GM12878 (cell line): Measurements from ENCODE around the gene OR5AK2. TPM values are rescaled to one million over a fixed set of nuclear protein-coding genes. Genes with fewer than 3 reads are reported as not detected.

ENCODE experiments used
- polyA plus RNA-seq, 11 experiments: library from polyadenylated mRNA; depleted of rRNA in 4 of 11; unstranded in 6 of 11; stranded (reverse) in 5 of 11; fragments of >200 nt; fragmentation: Nextera tagmentation in 4 of 11; fragmentation: Illumina TruSeq in 1 of 11; extraction: Ambion mirVana in 4 of 11; extraction: Trizol in 1 of 11; gene quantifications; 1 replicate in 1 of 11; 2 replicates in 10 of 11; pipeline versions ENCODE4 v1.2.1 to v1.2.3, GENCODE V29; 2011 to 2016; ENCODE audit warnings: inconsistent platforms in 2 of 11, missing spikeins in 2 of 11, low read depth in 1 of 11
- total RNA-seq, 4 experiments: library from RNA; depleted of rRNA in 3 of 4; stranded (reverse); fragments of >200 nt in 3 of 4; fragmentation: Illumina TruSeq in 1 of 4; extraction: Trizol in 1 of 4; gene quantifications; 2 replicates each; pipeline versions ENCODE4 v1.2.1 to v1.2.3, GENCODE V29; 2013 to 2021

OR5AK2 gene
- total and polyA plus RNA-seq, 10 of the 15 experiments (the other 5 are each of a cell fraction or from before 2014, with no cell fraction given): not detected

Other genes starting within 250 kb of the OR5AK2 start
- not detected in 2 replicates for gene OR9G4, start 240.2 kb upstream of the OR5AK2 start, total RNA-seq (2014; rRNA removed)
- not detected in 2 replicates for gene OR9G4, start 240.2 kb upstream of the OR5AK2 start, total RNA-seq (2014; rRNA removed; fragmentation: Illumina TruSeq; extraction: Trizol)
- not detected in 2 replicates for gene OR9G4, start 240.2 kb upstream of the OR5AK2 start, total RNA-seq (2021)
- not detected in 2 replicates for gene OR9G4, start 240.2 kb upstream of the OR5AK2 start, polyA plus RNA-seq (2011; rRNA removed)
- not detected in 2 replicates for gene OR9G4, start 240.2 kb upstream of the OR5AK2 start, polyA plus RNA-seq (2014; fragmentation: Illumina TruSeq; extraction: Trizol)
- not detected for gene OR9G4, start 240.2 kb upstream of the OR5AK2 start, polyA plus RNA-seq (2014; fragmentation: Nextera tagmentation; extraction: Ambion mirVana)
- gene OR9G4, start 240.2 kb upstream of the OR5AK2 start, polyA plus RNA-seq (2014; rRNA removed): not detected in 2 replicates
- not detected for gene OR9G4, start 240.2 kb upstream of the OR5AK2 start, polyA plus RNA-seq (2016; fragmentation: Nextera tagmentation; extraction: Ambion mirVana)
- gene LRRC55, start 193.0 kb downstream of the OR5AK2 start, total RNA-seq (2014; rRNA removed): not detected in 2 replicates
- not detected in 2 replicates for gene LRRC55, start 193.0 kb downstream of the OR5AK2 start, total RNA-seq (2014; rRNA removed; fragmentation: Illumina TruSeq; extraction: Trizol)
- gene LRRC55, start 193.0 kb downstream of the OR5AK2 start, total RNA-seq (2021): not detected in 2 replicates
- 0.04 TPM in 2 replicates for gene LRRC55, start 193.0 kb downstream of the OR5AK2 start, polyA plus RNA-seq (2011; rRNA removed)
- gene LRRC55, start 193.0 kb downstream of the OR5AK2 start, polyA plus RNA-seq (2014; fragmentation: Illumina TruSeq; extraction: Trizol): 0.01 TPM in 1 of 2 replicates, not detected in the other
- gene LRRC55, start 193.0 kb downstream of the OR5AK2 start, polyA plus RNA-seq (2014; fragmentation: Nextera tagmentation; extraction: Ambion mirVana): not detected
- gene LRRC55, start 193.0 kb downstream of the OR5AK2 start, polyA plus RNA-seq (2014; rRNA removed): not detected in 2 replicates
- not detected for gene LRRC55, start 193.0 kb downstream of the OR5AK2 start, polyA plus RNA-seq (2016; fragmentation: Nextera tagmentation; extraction: Ambion mirVana)
- not detected in 2 replicates for gene APLNR, start 248.3 kb downstream of the OR5AK2 start, total RNA-seq (2014; rRNA removed)
- not detected in 2 replicates for gene APLNR, start 248.3 kb downstream of the OR5AK2 start, total RNA-seq (2014; rRNA removed; fragmentation: Illumina TruSeq; extraction: Trizol)
- not detected in 2 replicates for gene APLNR, start 248.3 kb downstream of the OR5AK2 start, total RNA-seq (2021)
- 0.10 and 0.11 TPM in 2 replicates for gene APLNR, start 248.3 kb downstream of the OR5AK2 start, polyA plus RNA-seq (2011; rRNA removed)
- gene APLNR, start 248.3 kb downstream of the OR5AK2 start, polyA plus RNA-seq (2014; fragmentation: Illumina TruSeq; extraction: Trizol): not detected in 2 replicates
- not detected for gene APLNR, start 248.3 kb downstream of the OR5AK2 start, polyA plus RNA-seq (2014; fragmentation: Nextera tagmentation; extraction: Ambion mirVana)
- not detected in 2 replicates for gene APLNR, start 248.3 kb downstream of the OR5AK2 start, polyA plus RNA-seq (2014; rRNA removed)
- gene APLNR, start 248.3 kb downstream of the OR5AK2 start, polyA plus RNA-seq (2016; fragmentation: Nextera tagmentation; extraction: Ambion mirVana): not detected